GM19455 (cell line): ENCODE results near the gene IFT20.
A peak's percentile ranks its signal among the peaks of the same experiment; 100 is the strongest.

ENCODE experiments used
- ATAC-seq: cut with Tn5 transposase; IDR thresholded peaks from one replicate; pipeline ENCODE4 v1.9.1; 2021; ENCODE audit not compliant: unreplicated experiment

Gene IFT20

DNA sequence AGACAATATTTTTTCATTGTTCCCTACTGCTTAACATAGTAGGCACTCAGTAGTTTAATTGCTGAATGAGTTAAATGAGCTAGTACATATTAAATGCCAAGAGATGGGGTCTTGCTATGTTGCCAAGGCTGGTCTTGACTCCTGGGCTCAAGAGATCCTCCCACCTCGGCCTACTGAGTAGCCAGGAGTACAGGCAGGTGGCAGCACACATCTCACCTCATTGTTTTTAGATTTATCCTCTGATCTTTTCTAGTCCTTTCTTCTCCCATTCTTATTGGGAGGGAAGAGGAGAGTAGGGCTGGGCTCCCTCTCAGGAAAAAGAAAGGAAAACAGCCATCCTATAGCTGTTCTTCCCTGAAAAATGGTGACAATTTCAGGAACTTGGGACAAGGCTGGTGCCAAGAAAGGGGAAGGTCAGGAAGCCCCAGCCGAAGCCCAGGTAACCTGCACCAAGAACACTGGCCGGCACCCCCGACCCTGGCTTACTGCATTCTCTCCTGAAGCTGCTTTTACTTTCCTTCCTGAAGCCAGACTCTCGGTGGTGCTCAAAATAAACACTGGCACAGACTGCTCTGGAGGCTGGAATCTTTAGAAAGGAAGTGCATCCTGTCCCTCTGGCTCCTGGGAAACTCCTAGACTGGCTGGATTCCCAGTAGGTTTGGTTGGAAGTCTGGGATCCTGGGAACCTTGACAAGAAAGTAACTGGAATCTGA lies 2.9 kb upstream of the IFT20 start:
- no peak for ATAC-seq

DNA sequence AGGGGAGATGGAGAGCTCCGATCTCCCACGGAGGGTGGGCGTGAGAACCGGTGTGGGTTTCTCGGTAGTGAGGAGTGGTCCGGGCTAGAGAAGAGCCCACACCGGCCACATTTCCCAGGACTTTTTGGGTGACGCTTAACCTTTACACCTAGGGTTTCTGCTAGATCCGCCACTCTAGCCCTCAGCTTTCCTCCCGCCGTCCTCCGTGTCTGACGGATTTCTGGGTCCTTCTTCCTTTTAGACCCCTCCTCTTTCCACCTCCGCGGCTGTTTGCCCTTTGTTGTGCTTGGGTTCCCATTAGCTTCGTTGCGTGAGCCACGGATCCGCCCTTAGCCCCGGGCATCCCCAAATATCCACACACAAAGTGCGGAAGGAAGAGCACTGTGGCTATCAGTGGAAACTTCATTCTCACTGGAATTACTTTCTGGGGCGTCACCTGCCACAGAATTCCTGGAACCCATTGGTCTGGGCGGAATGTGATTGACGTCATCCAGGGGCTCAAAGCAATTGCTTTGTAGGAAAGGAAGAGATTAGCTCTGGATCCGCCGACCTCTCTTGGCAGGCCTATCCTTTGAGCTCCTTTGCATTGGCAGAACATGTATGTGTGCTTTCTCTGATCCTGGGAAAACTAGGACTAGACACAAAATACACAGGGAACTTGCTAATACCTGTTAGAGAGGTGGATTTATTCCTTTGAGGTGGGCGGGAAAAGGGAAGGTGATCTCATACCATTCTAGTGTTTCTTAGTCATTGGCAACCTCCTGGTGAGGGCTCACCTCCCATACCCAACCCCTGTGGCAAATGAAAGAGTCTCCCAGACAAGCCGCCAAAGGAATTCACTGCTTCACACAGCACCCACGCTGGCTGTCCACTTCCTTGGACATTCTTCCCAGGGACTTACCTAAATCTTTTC lies 943 bp upstream of the IFT20 start:
- no peak for ATAC-seq

DNA sequence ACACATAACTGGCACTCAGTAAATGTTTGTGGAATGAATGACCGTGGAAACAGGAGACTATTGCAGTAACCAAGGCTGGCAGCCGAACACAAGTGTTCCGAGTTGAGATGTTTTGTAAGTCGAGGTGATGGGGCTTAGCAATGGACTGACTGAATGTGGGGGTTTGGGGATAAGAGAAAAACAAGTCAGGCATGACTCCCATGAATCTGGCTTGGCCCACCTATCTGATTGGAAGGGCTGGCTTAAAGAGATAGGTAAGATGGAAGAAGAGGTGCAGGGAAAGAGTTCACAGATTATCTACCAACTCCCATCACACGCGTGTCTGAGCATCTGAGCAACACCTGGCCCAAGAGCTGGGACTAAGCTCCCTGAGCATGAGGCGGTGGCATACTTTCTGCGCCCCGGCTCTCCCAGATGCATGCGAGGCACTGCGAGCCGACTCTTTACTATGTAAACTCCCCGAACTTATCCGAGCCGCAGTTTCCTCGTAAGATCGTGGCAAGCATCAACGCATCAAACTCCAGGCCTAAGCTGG lies 539 bp downstream of the IFT20 start:
- ATAC-seq = no peak

DNA sequence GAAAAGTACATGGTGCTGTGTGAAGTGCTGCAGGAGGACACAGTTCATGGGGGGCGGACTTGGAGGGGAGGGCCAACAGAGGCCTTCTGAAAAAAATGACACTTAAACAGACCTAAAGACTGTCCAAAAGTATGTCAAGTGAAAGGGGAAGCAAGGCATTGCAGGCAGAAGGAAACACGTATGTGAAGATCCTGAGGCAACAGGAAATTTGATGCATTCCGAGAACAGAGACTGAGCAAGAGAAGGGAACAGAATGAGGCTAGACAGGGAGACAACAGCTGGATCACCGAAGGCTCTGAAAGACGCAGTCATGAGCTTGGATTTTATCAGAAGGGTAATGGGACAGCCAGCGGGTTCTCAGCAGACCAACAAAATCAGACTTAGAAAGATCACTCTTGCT lies 1.1 kb downstream of the IFT20 start:
- ATAC-seq = no peak

DNA sequence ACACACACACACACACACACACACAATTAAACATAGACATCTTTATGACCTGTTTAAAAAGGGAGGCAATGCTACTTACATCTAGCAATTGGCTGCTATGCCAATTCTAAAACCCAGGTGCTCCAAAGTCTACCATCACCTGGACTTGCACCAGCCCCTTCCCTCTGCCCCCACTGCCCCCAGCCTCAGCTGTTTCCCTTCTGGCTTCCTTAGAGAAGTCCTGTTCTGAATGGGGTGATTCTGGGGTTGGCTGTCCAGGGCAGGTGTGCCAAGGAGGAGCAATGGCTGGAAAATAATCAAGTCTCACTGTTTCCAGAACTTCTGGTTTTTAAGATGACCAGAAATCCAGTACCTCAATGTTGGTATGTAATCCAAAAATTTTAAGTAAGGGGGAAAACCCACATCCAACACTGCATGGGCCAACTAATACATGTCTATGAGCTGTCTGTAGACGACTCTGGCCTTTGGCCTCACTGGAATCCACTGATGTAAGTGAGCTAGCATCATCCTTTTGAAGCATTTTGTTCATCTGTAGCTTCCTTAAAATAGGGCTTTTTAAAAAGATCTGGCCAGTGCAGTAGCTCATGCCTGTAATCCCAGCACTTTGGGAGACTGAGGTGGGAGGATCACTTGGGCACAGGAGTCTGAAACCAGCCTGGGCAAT lies 2.1 kb downstream of the IFT20 start:
- ATAC-seq = no peak

DNA sequence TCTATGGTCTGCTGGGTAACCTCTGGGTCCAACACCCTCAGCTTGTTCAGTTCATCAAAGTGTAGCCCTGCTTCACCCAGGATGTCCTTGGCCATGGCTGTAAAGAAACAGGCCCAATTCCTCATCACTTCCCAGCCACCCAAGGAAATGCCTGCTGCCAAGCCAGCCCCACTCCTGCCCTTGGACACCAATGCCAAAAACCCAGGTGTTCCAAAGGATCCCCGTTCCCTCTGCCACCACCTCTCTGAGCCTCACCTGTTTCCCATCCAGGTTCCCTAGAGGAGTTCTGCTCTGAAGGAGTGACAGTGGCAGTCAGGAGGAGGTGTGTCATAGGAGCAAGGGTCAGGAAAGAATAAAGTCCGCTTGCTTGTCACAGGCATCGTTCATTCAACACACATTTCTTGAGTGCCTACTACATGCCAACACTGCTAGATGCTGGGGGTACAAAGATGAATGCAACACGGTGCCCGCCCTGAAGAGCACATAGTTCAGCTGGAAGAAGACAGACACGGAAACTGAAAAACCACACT lies 3.3 kb downstream of the IFT20 start:
- no peak for ATAC-seq

DNA sequence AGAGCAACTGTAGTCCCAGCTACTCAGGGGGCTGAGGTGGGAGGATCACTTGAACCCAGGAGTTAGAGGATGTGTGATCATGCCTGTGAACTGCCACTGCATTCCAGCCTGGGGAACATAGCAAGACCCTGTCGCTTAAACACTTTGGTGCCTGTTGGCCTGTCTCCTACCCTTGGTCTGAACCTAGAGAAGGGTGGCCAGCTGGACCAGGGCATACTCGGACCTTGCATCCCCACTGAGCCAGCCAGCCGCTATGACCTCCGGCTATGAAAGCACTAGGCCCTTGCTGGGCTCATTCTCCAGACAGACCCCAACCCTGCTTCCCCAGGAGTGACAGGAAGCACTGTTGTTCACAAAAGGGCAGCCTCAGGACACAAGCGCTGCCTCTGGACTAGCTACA lies 4.6 kb downstream of the IFT20 start:
- no peak for ATAC-seq

DNA sequence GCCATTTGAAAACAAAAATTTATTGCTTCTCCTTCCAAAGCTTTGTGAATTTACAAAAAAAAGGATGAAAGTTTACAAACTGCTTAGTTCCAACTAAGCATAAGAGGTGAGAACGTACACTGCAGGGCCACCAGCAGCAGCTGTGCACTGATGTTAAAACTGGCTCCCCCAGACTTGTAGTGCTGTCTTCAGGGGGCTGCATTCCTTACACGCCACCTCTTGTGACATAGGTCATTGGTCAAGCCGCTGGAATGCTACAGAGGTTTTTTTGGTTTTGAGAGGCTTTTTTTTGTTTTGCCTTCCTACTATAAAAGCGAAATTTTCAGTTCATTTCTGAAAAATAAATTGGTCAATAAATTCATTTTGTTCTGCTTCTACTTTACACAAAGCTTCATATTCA lies 6.9 kb downstream of the IFT20 start:
- ATAC-seq = no peak

DNA sequence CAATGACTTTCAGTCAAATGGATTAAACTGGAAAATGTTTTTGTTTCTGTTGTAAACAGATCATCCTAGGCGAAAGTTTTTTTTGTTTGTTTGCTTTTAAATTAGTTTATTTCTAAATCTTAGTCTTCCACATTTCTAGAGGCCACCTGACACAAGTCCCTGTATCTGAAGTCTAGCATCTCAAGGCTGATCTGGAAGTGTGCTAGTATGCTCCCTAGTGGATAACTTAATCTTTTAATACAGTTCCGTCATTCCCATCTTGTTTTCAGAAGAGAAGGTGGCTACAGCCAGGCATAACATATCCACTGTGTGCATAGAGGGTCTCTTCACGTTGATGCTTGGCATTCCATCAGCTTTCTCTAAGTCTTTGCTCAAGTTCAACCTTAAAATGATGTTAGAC lies 7.6 kb downstream of the IFT20 start:
- no peak for ATAC-seq

DNA sequence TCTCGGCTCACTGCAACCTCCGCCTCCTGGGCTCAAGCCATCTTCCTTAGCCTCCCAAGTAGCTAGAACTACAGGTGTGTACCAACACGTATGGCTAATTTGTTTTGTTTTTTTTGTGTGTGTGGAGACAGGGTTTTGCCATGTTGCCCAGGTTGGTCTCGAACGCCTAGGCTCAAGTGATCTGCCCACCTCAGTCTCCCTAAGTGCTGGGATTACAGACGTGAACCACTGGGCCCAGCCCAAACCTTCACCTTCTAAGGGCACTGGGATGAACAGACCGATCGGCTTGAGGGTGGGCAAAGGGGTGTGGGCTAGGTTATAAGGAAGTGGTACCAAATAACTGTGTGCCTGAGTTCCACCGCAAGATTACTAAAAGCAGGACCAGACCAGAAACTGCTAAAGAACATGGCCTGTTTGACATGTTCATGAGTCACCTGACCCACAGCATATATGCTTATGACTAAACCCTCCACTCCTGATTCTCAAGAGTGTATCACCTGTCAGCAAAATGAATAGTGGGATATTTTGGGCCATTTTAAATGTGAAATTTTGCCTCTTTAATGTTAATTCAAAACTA lies 8.2 kb downstream of the IFT20 start:
- no peak for ATAC-seq

DNA sequence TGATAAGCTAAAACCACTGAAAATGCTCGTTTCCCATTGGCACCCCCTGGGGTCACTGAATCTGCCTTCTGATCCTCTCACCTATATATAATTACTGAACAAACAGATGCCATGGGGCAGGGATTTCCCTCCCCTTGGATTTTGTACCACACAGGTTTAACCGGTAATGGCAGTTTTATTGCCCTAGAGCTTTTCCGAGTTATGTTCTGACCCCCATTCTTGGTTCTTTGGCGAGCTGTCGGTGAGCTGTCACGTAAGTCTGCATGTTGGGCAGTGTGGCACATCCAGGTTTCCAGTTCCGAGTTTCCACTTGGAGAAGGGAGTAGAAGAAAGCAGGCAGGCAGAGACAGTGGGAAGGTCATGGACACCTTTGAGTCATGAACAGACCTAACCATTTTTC lies 9.2 kb downstream of the IFT20 start:
- no peak for ATAC-seq

DNA sequence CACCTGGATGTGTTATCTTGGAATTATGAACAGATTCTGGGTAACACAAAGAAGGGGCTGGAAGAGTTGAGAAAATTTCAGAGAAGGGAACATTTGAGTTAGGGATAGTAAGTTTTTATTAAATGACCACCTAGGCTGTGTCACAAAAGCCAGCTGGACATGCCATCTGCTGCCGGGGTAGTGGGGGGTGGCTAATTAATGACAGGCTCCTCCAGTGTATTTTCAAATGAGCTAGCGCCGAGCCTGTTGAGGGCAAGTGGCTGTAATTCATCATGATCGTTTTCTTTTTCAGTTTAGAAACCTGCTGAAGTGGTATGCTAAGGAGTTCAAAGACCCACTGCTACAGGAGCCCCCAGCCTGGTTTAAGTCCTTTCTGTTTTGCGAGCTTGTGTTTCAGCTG lies 10.1 kb downstream of the IFT20 start:
- ATAC-seq = no peak

DNA sequence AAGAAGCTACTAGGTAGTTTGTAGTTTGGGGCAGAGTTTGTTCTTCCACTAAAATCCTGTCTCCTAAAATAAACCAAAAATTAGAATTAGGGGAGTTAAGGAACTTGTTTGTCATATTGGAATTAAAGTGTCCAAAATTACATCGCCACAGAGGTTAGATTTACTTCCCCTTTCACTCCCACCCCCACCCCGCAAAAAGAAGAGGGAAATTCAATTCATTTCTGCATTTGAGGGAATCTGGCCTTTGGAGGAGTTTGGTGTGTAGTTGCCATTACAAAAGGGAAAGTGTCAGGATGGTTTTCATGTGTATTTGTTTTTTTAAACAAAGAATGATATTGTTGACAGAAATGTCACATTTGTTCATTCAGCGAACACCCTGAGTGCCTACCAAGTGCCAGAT lies 10.5 kb downstream of the IFT20 start:
- ATAC-seq = no peak

DNA sequence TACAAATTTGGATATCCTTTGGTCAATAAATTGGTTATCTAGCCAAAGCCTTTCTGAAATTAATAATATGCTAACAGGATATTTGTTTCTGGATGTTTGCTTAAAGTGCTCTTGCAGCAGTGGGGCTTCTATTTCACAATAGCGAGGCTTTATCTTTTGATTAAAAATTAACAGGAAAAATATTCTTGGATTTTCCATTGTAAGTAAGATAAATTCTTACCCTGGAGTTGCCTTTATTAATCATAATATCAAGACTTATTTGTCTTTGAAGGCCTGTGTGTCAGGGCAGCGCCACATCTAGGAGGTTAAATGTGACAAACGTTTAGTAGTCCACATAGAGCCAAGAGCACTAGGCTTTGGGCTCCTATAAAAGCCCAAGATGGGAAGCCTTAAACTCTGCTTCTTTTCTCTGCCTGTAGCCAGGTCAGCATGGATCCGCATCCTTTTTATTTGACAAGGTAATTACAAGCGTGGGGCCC lies 11.0 kb downstream of the IFT20 start:
- no peak for ATAC-seq

DNA sequence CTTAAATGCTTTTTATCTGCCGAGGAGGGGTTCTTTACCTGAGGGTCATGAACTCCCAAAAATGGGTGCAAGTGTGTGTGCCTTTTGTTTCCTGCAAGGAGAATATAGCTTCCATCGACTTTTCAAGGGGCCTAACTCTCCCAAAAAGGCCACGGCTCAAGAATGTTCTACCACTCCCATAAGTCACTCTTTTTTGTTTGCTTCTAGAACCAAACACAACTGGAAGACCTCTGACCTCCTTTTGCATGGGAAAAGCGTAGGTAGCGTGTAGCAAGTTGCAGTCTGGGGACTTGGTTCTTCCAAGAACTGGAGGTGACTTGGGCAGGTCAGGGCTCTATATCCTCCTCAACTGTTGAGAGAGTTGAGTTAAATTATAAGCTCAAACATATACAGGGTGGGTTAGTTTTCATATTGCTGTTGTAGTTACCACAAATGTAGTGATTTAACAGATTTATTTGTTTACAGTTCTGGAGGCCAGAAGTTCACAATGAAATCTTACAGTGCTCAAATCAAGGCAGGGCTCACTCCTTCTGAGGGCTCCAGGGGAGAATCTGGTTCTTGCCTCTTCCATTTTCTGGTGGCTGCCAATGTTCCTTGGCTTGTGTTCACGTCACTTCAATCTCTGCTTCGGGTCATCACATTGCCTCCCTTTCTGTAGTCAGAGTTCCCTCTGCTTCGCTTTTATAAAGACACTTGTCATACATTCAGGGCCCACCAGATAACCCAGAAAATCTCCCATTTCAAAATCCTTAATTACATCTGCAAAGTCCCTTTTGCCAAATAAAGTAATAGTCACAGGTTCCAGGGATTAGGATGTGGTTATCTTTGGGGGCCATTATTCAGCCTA lies 14.8 kb downstream of the IFT20 start:
- no peak for ATAC-seq

DNA sequence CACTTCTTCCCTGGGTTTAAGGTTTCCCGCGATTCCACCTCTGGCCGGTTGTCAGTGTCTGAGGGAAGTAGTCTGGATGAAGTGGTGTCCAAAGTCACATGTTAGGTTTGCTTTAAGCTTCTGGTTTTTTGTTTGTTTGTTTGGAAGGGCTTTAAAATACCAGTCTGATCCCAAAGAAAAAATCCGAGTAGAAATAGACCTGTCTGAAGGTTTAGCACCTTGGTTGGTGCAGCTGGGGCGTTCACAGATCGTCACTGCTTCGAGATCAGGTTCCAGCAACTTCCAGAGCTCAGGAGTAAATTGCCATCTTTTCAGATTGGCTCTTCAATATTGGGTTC lies 15.7 kb downstream of the IFT20 start:
- ATAC-seq = no peak

DNA sequence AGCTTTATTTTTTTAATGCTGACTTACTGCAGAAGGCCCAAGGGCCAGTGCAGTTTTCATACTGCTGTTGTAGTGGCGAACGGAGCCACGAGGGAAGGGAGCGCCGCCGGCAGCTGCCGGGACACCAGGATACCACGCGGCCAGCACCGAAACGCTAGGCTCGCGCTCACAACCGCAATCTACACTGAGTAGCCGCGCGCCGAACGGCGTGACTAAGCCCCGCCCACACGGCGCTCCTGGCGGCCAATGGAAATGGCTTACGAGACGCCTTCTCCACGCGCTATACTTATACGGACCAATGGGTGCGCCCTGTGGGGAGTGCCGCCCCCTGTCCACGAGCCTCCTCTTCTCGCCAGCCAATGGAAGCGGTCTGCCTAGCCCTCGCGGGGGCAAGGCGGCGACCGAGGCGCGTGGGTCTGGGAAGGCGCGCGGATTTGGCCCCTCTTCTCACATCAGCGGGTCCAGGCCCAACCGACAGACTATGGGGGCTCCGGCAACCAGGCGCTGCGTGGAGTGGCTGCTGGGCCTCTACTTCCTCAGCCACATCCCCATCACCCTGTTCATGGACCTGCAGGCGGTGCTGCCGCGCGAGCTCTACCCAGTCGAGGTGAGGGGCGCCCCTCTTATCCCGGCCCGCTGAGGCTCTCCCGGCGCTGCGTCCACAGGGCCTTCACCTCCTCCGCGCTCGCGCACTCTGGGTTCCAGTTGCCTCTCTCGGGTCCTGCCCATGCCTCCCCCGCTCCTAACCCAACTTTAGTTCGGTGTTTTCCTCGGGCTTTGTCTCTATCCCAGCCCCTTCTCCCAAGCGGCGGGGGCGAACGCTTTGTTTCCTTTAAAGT lies 16.3 kb downstream of the IFT20 start, which contains the start of gene TMEM97:
Gene TMEM97, plus strand, starts transcription at position 442 of the 839 bp plus-strand sequence. Its CDS starts 40 bp downstream, at position 482.
- peak; percentile 95 for ATAC-seq

DNA sequence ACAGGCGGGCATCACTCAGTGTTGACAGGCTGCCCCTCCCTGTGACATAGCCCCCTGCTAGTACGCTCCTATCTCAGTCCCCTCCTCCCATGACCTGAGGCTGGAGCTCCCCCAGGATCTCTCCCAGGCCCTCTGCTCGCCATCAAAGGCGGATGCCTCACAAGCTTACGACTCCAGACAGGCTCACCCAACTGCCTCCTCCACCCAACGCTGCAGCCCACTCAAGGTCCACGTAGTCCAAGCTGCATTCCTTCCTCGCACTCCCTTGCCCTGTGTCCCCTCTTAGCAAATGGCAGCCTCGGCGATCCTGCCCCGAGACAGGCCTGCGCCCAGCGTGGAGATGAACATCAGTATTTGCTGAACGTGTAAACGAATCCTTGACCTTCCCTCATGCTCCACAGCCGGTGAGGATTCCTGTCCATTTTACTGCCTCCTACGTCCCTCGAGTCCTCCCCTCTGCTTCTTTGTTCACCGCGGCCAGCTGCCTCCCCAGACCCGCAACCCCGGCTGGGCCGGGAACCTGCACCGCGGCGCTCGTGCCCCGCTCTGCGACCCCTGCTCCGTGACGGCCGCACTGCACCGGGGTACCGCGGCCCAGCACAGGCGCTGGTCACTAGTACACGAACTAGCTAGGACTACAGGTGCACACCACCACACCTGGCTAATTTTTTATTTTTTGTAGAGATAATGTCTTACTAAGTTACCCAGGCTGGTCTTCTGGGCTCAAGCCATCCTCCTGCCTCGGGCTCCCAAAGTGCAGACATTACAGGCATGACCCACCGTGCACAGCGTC lies 17.1 kb downstream of the IFT20 start:
- ATAC-seq = peak; percentile 9
